Panc1 (cell line): ENCODE measurements around the gene HADHB. TPM values are rescaled to one million over a fixed set of nuclear protein-coding genes. Genes with fewer than 3 reads are reported as not detected.

Experiments used
- ATAC-seq: fragments of 200-7000 bp; cut with Tn5 transposase; 2 replicates; pipeline ENCODE4 v1.9.1; 2020; ENCODE audit warnings: mild to moderate bottlenecking, moderate library complexity
- BruUV-seq: library from RNA; stranded (reverse); fragments of 400-500 nt; replicated peaks from 2 replicates; lab custom pipeline; 2021; lab: Mats Ljungman, UMichigan
- CTCF ChIA-PET: fragments of 300-600 bp; sonication (Branson Sonifier 250); formaldehyde crosslinking; loops from one replicate; lab custom pipeline; 2022; ENCODE audit warnings: antibody characterized with exemption; lab: Charles Lee
- POLR2A ChIA-PET: fragments of 300-600 bp; sonication (Branson Sonifier 250); formaldehyde crosslinking; loops from one replicate; lab custom pipeline; 2022; ENCODE audit warnings: antibody characterized with exemption; lab: Charles Lee
- DNase-seq: peaks from one replicate; pipeline ENCODE4 v3.0.0-alpha.2; 2010; ENCODE audit warnings: low read depth, low spot score
- H3K27ac ChIP-seq: 2 replicates; pipeline ENCODE4 v1.5.1; 2011; ENCODE audit warnings: mild to moderate bottlenecking, low read length, inconsistent platforms
- H3K27me3 ChIP-seq: fragments of 200-500 bp; sonication (Bioruptor generic); 2 replicates; pipeline ENCODE4 v1.6.0; 2014; ENCODE audit warnings: low read length, inconsistent platforms; ENCODE audit not compliant: control insufficient read depth, insufficient read depth
- H3K36me3 ChIP-seq: fragments of 200-500 bp; sonication (Bioruptor generic); 2 replicates; pipeline ENCODE4 v1.5.1; 2014; ENCODE audit warnings: inconsistent platforms, mild to moderate bottlenecking, low read length, moderate library complexity; ENCODE audit not compliant: control insufficient read depth, insufficient read depth
- H3K4me1 ChIP-seq: 2 replicates; pipeline ENCODE4 v1.5.1; 2011; ENCODE audit warnings: inconsistent platforms, mild to moderate bottlenecking, low read length, moderate library complexity; ENCODE audit not compliant: control insufficient read depth, insufficient read depth
- H3K4me3 ChIP-seq, 2 experiments: 2 replicates each; pipeline ENCODE4 v1.5.1; 2011 to 2012; ENCODE audit warnings: low read depth in 2 of 2, low read length in 2 of 2, mild to moderate bottlenecking in 2 of 2, inconsistent platforms in 1 of 2, moderate library complexity in 1 of 2
- H3K9me3 ChIP-seq: fragments of 200-500 bp; sonication (Bioruptor generic); 2 replicates; pipeline ENCODE4 v1.5.1; 2014; ENCODE audit warnings: low read depth, mild to moderate bottlenecking, inconsistent platforms, low read length, moderate library complexity; ENCODE audit not compliant: control insufficient read depth, insufficient read depth
- POLR2AphosphoS5 ChIP-seq: IDR thresholded peaks from 2 replicates; pipeline ENCODE4 v1.6.1; 2012; ENCODE audit warnings: mild to moderate bottlenecking, low read depth, low read length, moderate library complexity
- REST ChIP-seq, 2 experiments: IDR thresholded peaks; 2 replicates each; pipeline ENCODE4 v1.6.1; 2011 to 2012; ENCODE audit warnings: low read depth in 2 of 2, control low read depth in 1 of 2, low read length in 1 of 2, mild to moderate bottlenecking in 1 of 2, moderate library complexity in 1 of 2; ENCODE audit not compliant: insufficient read depth in 1 of 2
- SIN3A ChIP-seq: IDR thresholded peaks from 2 replicates; pipeline ENCODE4 v1.6.1; 2012; ENCODE audit warnings: low read depth, mild to moderate bottlenecking, low read length, moderate library complexity, borderline replicate concordance; ENCODE audit not compliant: insufficient read depth
- TCF7L2 ChIP-seq: IDR thresholded peaks from 2 replicates; pipeline ENCODE4 v1.6.1; 2011; ENCODE audit warnings: mild to moderate bottlenecking, low read depth, low read length, inconsistent platforms
- in situ Hi-C: cut with HindIII; loops from 2 replicates; pipeline ENCODE4 v1.10.0; 2016; ENCODE audit warnings: low sequenced_read_pairs, low pct_unique_long_range_greater_than_20kb
- intact Hi-C: fragments of 100-400 bp; cut with micrococcal nuclease; formaldehyde crosslinking; loops from one replicate; pipeline ENCODE4 v1.10.0; 2022; ENCODE audit not compliant: unreplicated experiment
- total RNA-seq: library from RNA; stranded (reverse); gene quantifications from one replicate; pipeline ENCODE4 v1.2.1, GENCODE V29; 2021; ENCODE audit not compliant: unreplicated experiment
- TF ChIP-seq, protein P1 (sequence below): fragments of 450-650 bp; IDR thresholded peaks from 2 replicates; pipeline ENCODE4 v1.5.1; 2017; ENCODE audit warnings: mild to moderate bottlenecking

The HADHB gene
- total RNA-seq, 1 experiment from 2014 or later = 106 TPM

DNA sequence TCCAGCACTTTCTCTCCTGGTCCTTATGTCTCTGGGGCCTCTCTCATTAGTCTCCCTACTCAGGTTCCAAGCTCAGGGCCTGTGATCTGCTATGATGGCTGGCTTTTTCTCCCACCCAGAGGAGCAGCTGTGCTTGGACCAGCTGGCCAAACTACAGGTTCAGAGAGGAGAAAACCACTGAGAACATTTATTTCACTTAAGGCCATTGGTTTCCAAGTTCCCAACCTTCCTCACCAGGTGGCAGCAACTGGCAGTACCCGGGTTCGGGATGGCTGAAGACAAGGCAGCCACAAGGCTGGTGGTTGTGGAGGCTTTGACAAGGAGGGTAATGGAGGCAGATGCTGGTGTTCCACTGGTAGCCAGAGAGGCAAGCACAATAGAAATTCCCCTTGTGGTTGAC, 71.3 kb downstream of the HADHB start:
- intact Hi-C loops = no loop called here
- POLR2A ChIA-PET = no interaction called here
- no peak for DNase-seq

GRCh38 chr2:26316845-26317244, 72.1 kb downstream of the HADHB start:
- Histone ChIP-seq H3K4me1 (no peaks in the 10 kb centered on the region), H3K4me3 (no peak overlapping the region), H3K27ac (no peak overlapping the region), H3K9me3 (no peaks in the 10 kb centered on the region), H3K27me3 (no peaks in the 10 kb centered on the region; the same call in 1 of the 2 replicates), H3K36me3 (no peaks in the 10 kb centered on the region)
- no peak for DNase-seq
- no peak for TF ChIP-seq TCF7L2
- TF ChIP-seq REST (IDR thresholded peaks at IDR 0.05; ENCODE audit: insufficient read depth in 1 of 2, low read depth in 2 of 2, low read length in 1 of 2) = no peak
- TF ChIP-seq, protein P1, sequence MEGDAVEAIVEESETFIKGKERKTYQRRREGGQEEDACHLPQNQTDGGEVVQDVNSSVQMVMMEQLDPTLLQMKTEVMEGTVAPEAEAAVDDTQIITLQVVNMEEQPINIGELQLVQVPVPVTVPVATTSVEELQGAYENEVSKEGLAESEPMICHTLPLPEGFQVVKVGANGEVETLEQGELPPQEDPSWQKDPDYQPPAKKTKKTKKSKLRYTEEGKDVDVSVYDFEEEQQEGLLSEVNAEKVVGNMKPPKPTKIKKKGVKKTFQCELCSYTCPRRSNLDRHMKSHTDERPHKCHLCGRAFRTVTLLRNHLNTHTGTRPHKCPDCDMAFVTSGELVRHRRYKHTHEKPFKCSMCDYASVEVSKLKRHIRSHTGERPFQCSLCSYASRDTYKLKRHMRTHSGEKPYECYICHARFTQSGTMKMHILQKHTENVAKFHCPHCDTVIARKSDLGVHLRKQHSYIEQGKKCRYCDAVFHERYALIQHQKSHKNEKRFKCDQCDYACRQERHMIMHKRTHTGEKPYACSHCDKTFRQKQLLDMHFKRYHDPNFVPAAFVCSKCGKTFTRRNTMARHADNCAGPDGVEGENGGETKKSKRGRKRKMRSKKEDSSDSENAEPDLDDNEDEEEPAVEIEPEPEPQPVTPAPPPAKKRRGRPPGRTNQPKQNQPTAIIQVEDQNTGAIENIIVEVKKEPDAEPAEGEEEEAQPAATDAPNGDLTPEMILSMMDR = no peak
- TF ChIP-seq POLR2AphosphoS5 = no peak
- TF ChIP-seq SIN3A = no peak
- intact Hi-C loops = no loop called here
- ATAC-seq = no peak
- in situ Hi-C loops = no loop called here
- ChIA-PET POLR2A (no interaction called here), CTCF (interaction anchor here (0.6 to 0.7 kb wide), 2 partner anchors 11 to 14 kb away, joined by 3 to 5 read pairs; no protein-coding TSS in a partner anchor)
- no TSS peak for BruUV-seq

More for the DNA sequence above, 71.3 kb downstream of the HADHB start:
- Histone ChIP-seq H3K36me3 (no peaks in the 10 kb centered on the region), H3K9me3 (no peaks in the 10 kb centered on the region), H3K27me3 (no peaks in the 10 kb centered on the region; the same call in 1 of the 2 replicates), H3K27ac (no peak overlapping the region), H3K4me1 (no peaks in the 10 kb centered on the region), H3K4me3 (no peak overlapping the region)
- in situ Hi-C loops = no loop called here
- CTCF ChIA-PET = no interaction called here
- TF ChIP-seq SIN3A (no peak), REST (IDR thresholded peaks at IDR 0.05; ENCODE audit: insufficient read depth in 1 of 2, low read depth in 2 of 2, low read length in 1 of 2) (no peak), POLR2AphosphoS5 (no peak), TCF7L2 (no peak)
- TF ChIP-seq, protein P1 = no peak; the same call in 1 of the 2 replicates
- no TSS peak for BruUV-seq
- 0 out of 2 replicates have a peak, but pooled peaks have one; percentile 12 for ATAC-seq
